ENCODE data around the gene STEEP1.
A peak's percentile ranks its signal among the peaks of the same experiment; 100 is the strongest.
"Not testable (repeated sequence)": the region's sequence is repeated elsewhere in the genome, so short reads cannot be mapped to it uniquely, and the experiment has no call there.

The STEEP1 gene

DNA sequence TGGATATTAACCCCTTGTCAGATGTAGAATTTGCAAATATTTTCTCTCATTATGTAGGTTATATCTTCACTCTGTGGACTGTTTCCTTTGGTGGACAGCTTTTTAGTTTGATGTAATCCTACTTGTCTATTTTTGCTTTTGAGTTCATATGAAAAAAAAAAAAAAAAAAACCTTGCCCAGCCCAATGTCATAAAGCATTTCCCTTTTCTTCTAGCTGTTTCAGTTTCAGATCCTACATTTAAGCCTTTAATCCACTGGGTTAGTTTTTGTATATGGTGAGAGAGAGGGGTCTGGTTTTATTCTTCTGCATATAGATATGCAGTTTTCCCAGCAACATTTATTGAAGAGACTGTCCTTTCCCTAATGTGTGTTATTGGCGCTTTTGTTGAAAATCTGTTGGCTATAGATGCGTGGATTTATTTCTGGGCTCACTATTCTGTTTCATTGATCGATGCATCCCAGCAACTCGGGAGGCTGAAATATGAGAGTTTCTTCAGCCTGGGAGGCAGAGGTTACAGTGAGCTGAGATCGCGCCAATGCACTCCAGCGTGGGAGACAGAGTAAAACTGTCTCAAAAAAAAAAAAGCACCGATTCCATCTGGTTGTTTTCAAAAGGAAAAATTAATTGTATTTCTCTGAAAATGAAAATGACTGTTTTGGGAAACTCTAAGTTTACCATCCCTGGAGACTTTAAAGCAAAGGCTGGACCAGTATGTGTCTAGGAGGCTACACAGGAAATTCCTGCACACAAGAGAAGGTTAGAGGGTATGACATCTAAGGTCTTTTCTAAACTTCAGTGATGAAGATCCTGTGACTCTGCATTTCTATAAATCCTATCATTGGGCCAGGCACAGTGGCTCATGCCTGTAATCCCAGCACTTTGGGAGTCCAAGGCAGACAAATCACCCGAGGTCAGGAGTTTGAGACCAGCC, 35.6 kb downstream of the STEEP1 start:
- DNase-seq (ENCODE audit: low spot score): no peak

DNA sequence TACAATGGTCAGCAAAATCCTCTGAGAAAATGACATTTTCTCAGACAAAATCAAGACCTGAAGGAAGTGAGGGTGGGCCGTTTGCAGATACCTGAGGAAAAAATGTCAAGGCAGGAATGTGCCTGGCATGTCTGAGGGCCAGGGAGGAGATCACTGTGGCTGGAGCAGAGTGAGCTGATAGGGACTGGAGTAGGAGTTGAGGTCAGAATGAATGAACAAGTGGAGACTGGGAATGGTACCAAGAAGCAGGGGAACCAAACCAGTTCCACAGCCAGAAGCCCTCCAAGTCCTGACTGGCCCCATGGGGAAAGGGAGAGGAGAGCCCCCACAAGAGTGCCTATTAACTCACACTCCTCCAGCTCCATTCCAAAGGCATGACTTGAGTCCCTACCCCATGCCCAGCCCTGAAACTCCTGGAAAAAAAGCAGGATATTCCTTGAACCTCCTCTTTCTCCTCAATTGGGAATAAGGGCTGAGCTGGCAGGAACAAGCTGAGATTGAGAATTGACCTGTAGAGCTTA, 41.5 kb downstream of the STEEP1 start:
- no peak for DNase-seq (ENCODE audit: low spot score)

- DNase-seq (ENCODE audit: low spot score): no peak
These were observed 44.0 kb downstream of the STEEP1 start for GRCh38 chrX:119521246-119521645.

DNA sequence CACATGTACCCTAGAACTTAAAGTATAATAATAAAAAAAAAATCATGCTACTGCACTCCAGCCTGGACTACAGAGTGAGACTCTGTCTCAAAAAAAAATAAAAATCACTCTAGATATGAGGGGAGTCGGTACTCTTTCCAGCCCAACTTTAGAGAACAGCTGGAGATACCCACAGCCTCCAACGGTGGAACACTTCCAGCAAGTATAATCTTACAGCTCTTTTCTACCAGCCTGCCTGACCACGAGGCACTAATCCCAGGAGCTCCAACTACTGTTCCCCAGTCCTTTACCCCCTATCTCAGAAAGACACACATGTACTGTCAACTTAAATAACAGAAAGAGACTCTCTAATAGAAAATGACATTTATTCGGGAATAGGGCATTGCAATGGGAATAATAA, 46.8 kb downstream of the STEEP1 start:
- no peak for DNase-seq (ENCODE audit: low spot score)

GRCh38 chrX:119516157-119516702, 49.0 kb downstream of the STEEP1 start:
- peak; percentile 63 for DNase-seq (ENCODE audit: low spot score)

GRCh38 chrX:119512146-119512800, 52.9 kb downstream of the STEEP1 start:
- peak; percentile 75 for DNase-seq (ENCODE audit: low spot score)

DNA sequence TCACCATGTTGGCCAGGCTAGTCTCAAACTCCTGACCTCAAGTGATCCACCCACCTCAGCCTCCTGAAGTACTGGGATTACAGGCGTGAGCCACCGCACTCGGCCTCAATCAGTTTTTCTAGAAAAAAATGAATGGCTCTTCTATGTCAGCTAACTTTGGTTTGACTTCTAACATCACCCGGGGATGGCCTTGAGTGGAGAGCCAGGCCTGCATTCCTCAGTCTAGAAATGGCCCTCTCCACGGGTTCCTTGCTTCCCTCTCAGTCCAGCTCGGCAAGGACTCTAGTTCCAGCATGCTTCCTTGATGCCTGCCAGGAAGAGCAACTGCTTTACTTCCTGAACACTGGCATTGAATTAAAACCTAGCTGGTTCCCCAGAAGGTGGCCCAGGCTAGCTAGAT, 58.0 kb downstream of the STEEP1 start:
- no peak for DNase-seq (ENCODE audit: low spot score)

DNA sequence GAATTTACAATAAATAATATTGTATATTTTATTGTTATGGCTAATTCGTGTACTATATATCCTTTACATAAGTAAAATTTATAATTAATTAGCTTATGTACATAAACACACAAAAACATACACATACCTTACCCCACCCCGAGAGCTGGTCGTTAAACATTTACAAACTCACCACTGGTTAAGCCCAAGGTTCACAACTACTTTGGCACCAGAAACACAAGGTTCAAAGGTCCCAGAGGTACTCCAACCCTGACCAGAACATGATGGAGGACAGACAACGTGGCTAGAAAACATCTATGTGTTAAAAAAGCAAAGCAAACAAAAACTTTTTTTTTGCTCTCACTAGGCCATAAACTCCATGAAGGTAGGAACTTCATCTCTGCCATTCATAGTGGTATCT, 59.3 kb downstream of the STEEP1 start:
- no peak for DNase-seq (ENCODE audit: low spot score)

DNA sequence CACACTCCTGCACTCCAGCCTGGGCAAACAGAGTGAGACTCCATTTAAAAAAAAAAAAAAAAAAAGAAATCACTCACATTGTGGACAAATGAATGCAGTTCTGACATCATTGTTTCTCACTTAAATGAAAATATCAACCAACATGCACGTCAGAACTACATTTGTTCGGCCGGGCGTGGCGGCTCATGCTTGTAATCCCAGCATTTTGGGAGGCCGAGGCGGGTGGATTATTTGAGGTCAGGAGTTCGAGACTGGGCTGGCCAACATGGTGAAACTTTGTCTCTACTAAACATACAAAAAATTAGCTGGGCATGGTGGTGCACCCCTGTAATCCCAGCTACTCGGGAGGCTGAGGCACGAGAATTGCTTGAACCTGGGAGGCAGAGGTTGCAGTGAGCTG, 60.1 kb downstream of the STEEP1 start:
- DNase-seq (ENCODE audit: low spot score): not testable (repeated sequence)

GRCh38 chrX:119503484-119503861, 61.7 kb downstream of the STEEP1 start:
- DNase-seq (ENCODE audit: low spot score): no peak

DNA sequence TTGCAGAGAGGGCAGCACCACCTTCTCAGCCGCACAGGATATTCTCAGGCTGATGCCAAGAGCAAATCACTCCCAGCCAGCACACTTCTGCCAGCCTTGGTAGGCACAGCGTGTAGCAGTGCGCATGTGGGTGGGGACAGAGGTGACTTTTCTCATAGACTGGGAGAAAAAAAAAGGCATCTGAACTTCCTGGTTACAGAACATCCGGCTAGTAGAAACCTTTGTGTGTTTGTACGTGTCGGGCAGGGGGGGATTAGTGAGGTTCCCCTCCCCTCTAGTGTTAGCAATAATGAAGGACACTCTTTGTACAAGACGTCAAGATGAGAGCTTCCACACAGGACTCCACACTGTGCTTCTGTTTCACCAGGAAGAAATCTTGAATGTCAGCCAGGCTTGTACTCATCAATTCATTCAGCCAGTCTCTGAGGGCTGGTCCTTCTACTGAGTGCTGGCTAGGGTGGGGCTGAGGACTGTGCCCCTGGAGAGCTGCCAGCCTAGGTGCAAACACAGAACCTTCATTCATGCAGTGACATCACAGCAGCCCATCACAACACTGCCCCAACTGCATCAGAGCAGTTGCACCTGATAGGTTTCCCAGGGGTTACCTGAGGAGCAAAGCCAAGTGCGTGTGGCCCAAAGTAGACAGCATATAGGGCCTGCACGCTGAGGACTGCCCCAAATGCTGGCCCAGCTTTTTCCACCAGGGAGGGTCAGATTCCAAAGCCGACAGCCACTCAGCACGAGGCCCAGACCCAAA, 62.3 kb downstream of the STEEP1 start:
- no peak for DNase-seq (ENCODE audit: low spot score)

DNA sequence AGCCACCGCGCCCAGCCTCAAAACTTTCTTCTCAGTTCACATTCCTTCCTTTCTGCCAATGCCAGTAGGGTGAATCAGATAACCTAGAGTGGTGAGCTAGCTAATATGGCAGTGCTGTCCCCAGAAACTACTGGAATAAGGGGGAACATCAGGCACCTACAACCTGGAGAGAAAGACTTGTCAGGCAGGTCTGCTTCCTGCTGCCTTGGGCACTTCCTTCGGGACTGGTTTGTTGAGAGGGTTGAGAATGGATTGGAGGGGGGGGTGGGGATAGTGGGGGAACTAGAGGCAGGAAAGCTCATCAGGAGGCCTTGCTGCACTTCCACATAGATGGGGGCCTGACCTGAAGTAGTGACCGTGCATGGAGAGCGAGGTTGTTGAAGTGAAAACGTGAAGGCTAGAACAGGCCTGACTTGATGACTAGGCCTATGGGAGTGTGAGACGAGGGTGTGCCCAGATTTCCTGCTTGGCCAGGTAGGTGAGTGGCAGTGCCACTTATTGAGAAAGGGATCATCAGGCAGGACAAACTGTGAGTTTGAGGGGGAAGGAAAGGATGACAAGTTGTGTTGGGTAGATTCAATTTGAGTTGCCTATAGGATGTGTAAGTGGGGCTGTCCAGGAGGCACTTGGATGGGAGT, 63.6 kb downstream of the STEEP1 start:
- DNase-seq (ENCODE audit: low spot score): no peak

DNA sequence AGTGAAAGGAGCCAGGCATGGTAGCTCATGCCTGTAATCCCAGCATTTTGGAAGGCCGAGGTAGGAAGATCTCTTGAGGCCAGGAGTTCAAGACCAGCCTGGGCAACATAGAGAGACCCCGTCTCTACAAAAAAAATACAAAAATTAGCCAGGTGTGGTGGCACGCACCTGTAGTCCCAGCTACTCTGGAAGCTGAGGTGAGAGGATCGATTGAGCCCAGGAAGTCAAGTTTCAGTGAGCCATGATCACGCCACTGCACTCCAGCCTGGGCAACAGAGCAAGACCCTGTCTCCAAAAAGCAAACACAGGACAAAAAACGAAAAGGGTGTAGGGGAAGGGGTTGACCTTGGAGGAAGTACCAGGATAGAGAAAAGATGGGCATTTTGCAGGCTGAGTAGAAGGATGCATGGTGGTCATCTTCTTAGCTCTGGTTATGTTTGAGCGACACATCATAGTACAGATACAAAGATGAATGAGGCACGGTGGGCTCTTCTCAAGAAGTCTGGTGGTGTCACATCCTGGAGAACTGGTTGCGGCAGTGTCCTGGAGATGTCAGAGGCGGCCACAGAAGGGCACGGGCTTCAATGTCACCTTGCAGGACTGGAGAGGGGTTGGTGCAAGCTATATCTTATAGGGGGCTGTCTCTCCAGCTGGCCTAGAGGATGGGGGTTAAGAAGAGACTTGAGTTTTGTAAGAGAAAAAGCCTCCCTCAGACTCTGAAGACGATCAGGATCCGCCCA, 65.0 kb downstream of the STEEP1 start:
- no peak for DNase-seq (ENCODE audit: low spot score)

GRCh38 chrX:119497185-119497584, 68.0 kb downstream of the STEEP1 start:
- DNase-seq (ENCODE audit: low spot score): no peak

GRCh38 chrX:119495734-119496726, 69.2 kb downstream of the STEEP1 start:
- no peak for DNase-seq (ENCODE audit: low spot score)

DNA sequence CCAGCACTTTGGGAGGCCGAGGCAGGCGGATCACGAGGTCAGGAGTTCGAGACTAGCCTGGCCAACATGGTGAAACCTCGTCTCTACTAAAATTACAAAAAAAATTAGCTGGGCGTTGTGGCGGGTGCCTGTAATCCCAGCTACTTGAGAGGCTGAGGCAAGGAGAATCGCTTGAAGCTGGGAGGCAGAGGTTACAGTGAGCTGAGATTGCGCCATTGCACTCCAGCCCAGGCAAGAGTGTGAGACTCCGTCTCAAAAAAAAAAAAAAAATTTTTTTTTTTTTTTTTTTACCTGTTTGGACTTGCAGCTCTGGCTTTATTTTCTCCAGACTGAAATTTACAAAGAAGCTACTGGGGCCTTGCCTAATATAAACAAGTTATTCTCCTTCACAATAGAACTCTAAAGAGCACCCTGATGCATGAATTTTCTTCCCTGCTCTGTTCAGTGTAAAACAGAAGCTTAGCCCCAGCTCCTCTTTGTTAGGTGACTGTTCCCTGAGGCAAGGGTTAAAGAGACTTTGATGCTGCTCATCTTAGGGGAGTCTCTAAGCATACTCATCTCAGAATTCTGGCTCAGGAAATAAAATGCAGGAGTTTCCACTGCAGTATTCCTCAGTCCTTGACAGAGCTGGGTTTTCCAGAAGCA, 71.2 kb downstream of the STEEP1 start:
- DNase-seq (ENCODE audit: low spot score): not testable (repeated sequence)

DNA sequence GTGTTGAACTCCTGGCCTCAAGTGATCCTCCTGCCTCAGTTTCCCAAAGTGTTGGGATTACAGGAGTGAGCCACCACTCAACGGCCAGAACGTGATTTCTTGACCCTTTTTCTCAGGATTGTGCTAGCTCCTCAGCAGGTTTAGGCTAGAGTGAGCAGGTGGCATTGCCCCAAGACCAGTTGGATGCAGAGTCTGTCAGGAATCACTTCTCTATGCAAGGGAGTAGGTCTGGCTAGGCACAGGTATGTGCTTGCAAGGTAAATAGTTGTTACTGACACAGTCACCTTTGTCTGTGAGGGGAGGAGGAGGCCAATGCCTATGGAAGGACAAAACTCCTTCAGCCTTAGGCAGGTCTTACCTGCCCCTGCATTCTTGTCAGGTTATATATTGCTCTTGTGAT, 72.7 kb downstream of the STEEP1 start:
- no peak for DNase-seq (ENCODE audit: low spot score)

GRCh38 chrX:119489212-119490074, 75.8 kb downstream of the STEEP1 start:
- DNase-seq (ENCODE audit: low spot score): no peak
